ENCODE data around the gene ME3.
A peak's percentile ranks its signal among the peaks of the same experiment; 100 is the strongest.

The ME3 gene

GRCh38 chr11:86510097-86510496 lies 162.3 kb downstream of the ME3 start:
- DNase-seq, result no peak

- DNase-seq, result no peak
These were observed 162.8 kb downstream of the ME3 start for GRCh38 chr11:86509588-86509974.

GRCh38 chr11:86508604-86509587 lies 163.5 kb downstream of the ME3 start:
- DNase-seq, result no peak

- DNase-seq, result no peak
These were observed 165.1 kb downstream of the ME3 start for GRCh38 chr11:86507249-86507845.

GRCh38 chr11:86506235-86506634 lies 166.2 kb downstream of the ME3 start:
- no peak for DNase-seq

GRCh38 chr11:86503131-86503530 lies 169.3 kb downstream of the ME3 start:
- no peak for DNase-seq

- DNase-seq, result no peak
These were observed 170.2 kb downstream of the ME3 start for GRCh38 chr11:86502137-86502642.

GRCh38 chr11:86500500-86501140 lies 171.8 kb downstream of the ME3 start:
- no peak for DNase-seq

GRCh38 chr11:86499723-86500129 lies 172.7 kb downstream of the ME3 start:
- no peak for DNase-seq

GRCh38 chr11:86497836-86498235 lies 174.6 kb downstream of the ME3 start:
- DNase-seq, result no peak

- no peak for DNase-seq
These were observed 175.1 kb downstream of the ME3 start for GRCh38 chr11:86497310-86497709.

GRCh38 chr11:86495351-86495750 lies 177.1 kb downstream of the ME3 start:
- no peak for DNase-seq

- DNase-seq, result no peak
These were observed 179.9 kb downstream of the ME3 start for GRCh38 chr11:86492370-86493010.

GRCh38 chr11:86491027-86491426 lies 181.4 kb downstream of the ME3 start:
- DNase-seq, result no peak

GRCh38 chr11:86490582-86490981 lies 181.8 kb downstream of the ME3 start:
- no peak for DNase-seq

GRCh38 chr11:86489442-86489841 lies 183.0 kb downstream of the ME3 start:
- DNase-seq, result no peak

GRCh38 chr11:86488553-86488952 lies 183.9 kb downstream of the ME3 start:
- peak; percentile 3 for DNase-seq

GRCh38 chr11:86487671-86488070 lies 184.7 kb downstream of the ME3 start:
- no peak for DNase-seq

- no peak for DNase-seq
These were observed 186.0 kb downstream of the ME3 start for GRCh38 chr11:86486261-86487030.

GRCh38 chr11:86484795-86485166 lies 187.6 kb downstream of the ME3 start:
- DNase-seq, result no peak

- no peak for DNase-seq
These were observed 188.2 kb downstream of the ME3 start for GRCh38 chr11:86483940-86484794.

All from NCI-H1105 (cell line).